Esophagus muscularis mucosa (tissue), 3 donors: ENCODE results near the gene TNN.

Experiments used
- CTCF ChIP-seq, 3 experiments: fragments of 200-600 bp in 2 of 3; fragments of 450-650 bp in 1 of 3; sonication (generic) in 2 of 3; IDR thresholded peaks; one replicate each; pipeline ENCODE4 v1.5.1; 2017 to 2019; ENCODE audit warnings: antibody characterized with exemption in 3 of 3, mild to moderate bottlenecking in 2 of 3, moderate library complexity in 1 of 3
- POLR2A ChIP-seq: fragments of 450-650 bp; IDR thresholded peaks from one replicate; pipeline ENCODE4 v1.6.1; 2017; ENCODE audit warnings: antibody characterized with exemption, moderate library complexity, mild to moderate bottlenecking, low read depth

- TF ChIP-seq CTCF (IDR thresholded peaks at IDR 0.05) (no peak), POLR2A (no peak)
Observed at GRCh38 chr1:175034775-175035174, 32.9 kb upstream of the TNN start.
